Fibroblast of pulmonary artery (primary cell): Measurements from ENCODE around the gene VSIR.

Source experiments
- DNase-seq: peaks from one replicate; pipeline ENCODE4 v3.0.0-alpha.2; 2010; ENCODE audit warnings: low read depth
- H3K4me3 ChIP-seq: replicated peaks from 2 replicates; pipeline ENCODE4 v1.5.1; 2011; ENCODE audit warnings: low read depth, mild to moderate bottlenecking, control low read depth, low read length, moderate library complexity
- TF ChIP-seq, protein P1 (sequence below): IDR thresholded peaks from 2 replicates; pipeline ENCODE4 v1.5.1; 2011; ENCODE audit warnings: mild to moderate bottlenecking, control low read depth, low read length, inconsistent platforms; ENCODE audit errors: missing control alignments

The VSIR gene

GRCh38 chr10:71780156-71780555 is 6.8 kb upstream of the VSIR start:
- TF ChIP-seq, protein P1, sequence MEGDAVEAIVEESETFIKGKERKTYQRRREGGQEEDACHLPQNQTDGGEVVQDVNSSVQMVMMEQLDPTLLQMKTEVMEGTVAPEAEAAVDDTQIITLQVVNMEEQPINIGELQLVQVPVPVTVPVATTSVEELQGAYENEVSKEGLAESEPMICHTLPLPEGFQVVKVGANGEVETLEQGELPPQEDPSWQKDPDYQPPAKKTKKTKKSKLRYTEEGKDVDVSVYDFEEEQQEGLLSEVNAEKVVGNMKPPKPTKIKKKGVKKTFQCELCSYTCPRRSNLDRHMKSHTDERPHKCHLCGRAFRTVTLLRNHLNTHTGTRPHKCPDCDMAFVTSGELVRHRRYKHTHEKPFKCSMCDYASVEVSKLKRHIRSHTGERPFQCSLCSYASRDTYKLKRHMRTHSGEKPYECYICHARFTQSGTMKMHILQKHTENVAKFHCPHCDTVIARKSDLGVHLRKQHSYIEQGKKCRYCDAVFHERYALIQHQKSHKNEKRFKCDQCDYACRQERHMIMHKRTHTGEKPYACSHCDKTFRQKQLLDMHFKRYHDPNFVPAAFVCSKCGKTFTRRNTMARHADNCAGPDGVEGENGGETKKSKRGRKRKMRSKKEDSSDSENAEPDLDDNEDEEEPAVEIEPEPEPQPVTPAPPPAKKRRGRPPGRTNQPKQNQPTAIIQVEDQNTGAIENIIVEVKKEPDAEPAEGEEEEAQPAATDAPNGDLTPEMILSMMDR: no peak
- no peak overlapping the region for H3K4me3 ChIP-seq
- DNase-seq: no peak

- TF ChIP-seq, protein P1: no peak
- no peak overlapping the region for H3K4me3 ChIP-seq
- DNase-seq: no peak
Observed at GRCh38 chr10:71779641-71780040, 6.3 kb upstream of the VSIR start.

DNA sequence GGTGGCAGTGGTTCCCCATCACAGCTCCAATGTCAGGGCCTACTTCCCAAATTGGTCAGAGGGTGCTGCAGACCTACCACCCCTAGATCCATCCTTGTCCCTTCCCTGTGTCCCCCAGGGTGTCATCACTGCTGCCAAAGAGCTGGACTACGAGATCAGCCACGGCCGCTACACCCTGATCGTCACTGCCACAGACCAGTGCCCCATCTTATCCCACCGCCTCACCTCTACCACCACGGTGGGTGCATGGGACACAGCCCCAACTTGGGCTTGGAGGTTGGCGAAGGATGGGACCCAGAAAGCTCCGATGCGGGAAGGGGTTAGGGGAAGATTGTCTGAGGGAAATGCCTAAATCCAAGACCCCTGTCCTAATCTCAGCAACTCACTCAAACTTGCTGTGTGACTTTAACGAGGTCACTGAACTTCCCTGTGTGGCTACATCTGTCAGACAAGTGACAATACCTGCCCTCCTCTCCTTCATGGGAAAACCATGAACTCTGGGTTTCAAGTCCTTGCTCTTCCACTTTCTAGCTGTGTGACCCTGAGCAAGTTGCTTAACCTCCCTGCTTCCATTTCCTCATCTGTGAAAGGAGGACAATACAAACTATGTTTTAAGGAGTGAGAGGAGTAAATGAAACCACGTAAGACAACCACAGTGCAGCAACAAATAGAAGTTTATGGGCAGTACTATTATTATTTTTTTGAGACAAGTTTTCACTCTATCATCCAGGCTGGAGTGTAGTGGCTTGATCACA is 4.9 kb upstream of the VSIR start:
- no peak overlapping the region for H3K4me3 ChIP-seq
- no peak for DNase-seq
- TF ChIP-seq, protein P1: no peak

- H3K4me3 ChIP-seq: no peak overlapping the region
- TF ChIP-seq, protein P1: no peak
- DNase-seq: no peak
Observed at GRCh38 chr10:71777213-71777985, 4.1 kb upstream of the VSIR start.

DNA sequence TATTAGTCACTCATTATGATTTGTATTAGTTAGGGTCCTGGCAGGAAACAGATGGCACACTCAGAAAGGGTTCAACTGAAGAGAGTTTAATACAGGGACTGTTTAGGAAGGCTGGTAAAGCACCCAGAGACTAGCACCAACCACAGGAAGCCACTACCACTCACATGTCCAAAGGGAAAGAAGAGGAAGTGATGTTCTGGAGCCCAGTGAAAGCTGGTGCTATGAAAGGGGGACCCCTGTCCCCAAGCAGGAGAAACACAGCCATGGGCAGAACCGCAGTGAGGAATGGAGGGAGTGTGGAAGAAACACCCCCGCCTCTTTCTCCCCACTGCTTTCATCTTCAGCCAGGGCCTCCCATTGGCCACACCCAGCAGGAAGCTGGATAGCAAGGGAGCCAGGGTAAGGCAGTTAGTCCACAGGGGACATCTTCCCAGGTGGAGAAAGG is 3.2 kb upstream of the VSIR start:
- no peak overlapping the region for H3K4me3 ChIP-seq
- DNase-seq: no peak

GRCh38 chr10:71774916-71775702 is 1.8 kb upstream of the VSIR start:
- H3K4me3 ChIP-seq: no peak overlapping the region
- no peak for DNase-seq
- TF ChIP-seq, protein P1: no peak

More for the DNA sequence above, 3.2 kb upstream of the VSIR start:
- TF ChIP-seq, protein P1: no peak
